A549 (cell line): ENCODE results near the gene STAP2. TPM values are rescaled to one million over a fixed set of nuclear protein-coding genes. Genes with fewer than 3 reads are reported as not detected.
"Not testable (repeated sequence)": the region's sequence is repeated elsewhere in the genome, so short reads cannot be mapped to it uniquely, and the experiment has no call there.

Experiments
- ATAC-seq, 2 experiments: fragments of 200-7000 bp in 1 of 2; fragments of >200 bp in 1 of 2; cut with Nextera tagmentation in 1 of 2; cut with Tn5 transposase in 1 of 2; 3 replicates each; pipeline versions ENCODE4 v1.8.0 to v1.9.1; 2018 to 2020; ENCODE audit warnings: mild to moderate bottlenecking in 1 of 2, moderate library complexity in 1 of 2
- CTCF ChIA-PET: fragments of 300-600 bp; sonication (Branson Sonifier 250); formaldehyde crosslinking; extraction: SDS; loops from one replicate; lab custom pipeline; 2021; ENCODE audit warnings: antibody characterized with exemption, inconsistent platforms; lab: Yijun Ruan, JAX
- POLR2A ChIA-PET: fragments of 350-600 bp; formaldehyde crosslinking; extraction: SDS; loops from one replicate; lab custom pipeline; 2021; ENCODE audit warnings: antibody characterized with exemption, inconsistent platforms; lab: Yijun Ruan, JAX
- DNase-seq, 2 experiments: peaks; one replicate each; pipeline versions ENCODE4 v3.0.0 to v3.0.0-alpha.2; 2011 to 2016; ENCODE audit warnings: low read depth in 1 of 2, low spot score in 1 of 2
- FAIRE-seq: peaks from 2 replicates; lab custom pipeline; 2011; peaks lifted over from hg19 to GRCh38; lab: Jason Lieb, UNC
- H3K27ac ChIP-seq, 2 experiments: fragments of >200 bp; sonication (Bioruptor Twin); formaldehyde crosslinking; 3 replicates each; pipeline ENCODE4 v1.5.1; 2016 to 2017
- H3K4me1 ChIP-seq: fragments of >200 bp; sonication (Bioruptor Twin); formaldehyde crosslinking; 3 replicates; pipeline ENCODE4 v1.6.1; 2016
- H3K4me2 ChIP-seq: fragments of >200 bp; sonication (Bioruptor Twin); formaldehyde crosslinking; 3 replicates; pipeline ENCODE4 v1.6.1; 2016
- H3K4me3 ChIP-seq: fragments of >200 bp; sonication (Bioruptor Twin); formaldehyde crosslinking; 3 replicates; pipeline ENCODE4 v1.5.1; 2016
- H3K9me3 ChIP-seq: fragments of >200 bp; sonication (Bioruptor Twin); formaldehyde crosslinking; 3 replicates; pipeline ENCODE4 v1.6.1; 2016
- CHD2 ChIP-seq: fragments of 150-350 bp; IDR thresholded peaks from 2 replicates; pipeline ENCODE4 v1.6.1; 2014; ENCODE audit warnings: low read length; ENCODE audit not compliant: partially characterized antibody
- FOSL2 ChIP-seq, 2 experiments: fragments of 450-650 bp in 1 of 2; fragments of >200 bp in 1 of 2; sonication (Bioruptor Twin) in 1 of 2; formaldehyde crosslinking; IDR thresholded peaks; 2 replicates each; pipeline versions ENCODE4 v1.5.0 to v1.6.1; 2016 to 2020; ENCODE audit warnings: mild to moderate bottlenecking in 1 of 2, moderate library complexity in 1 of 2
- FOXS1 ChIP-seq: fragments of 250-450 bp; sonication (Bioruptor Pico); IDR thresholded peaks from 2 replicates; pipeline ENCODE4 v1.5.0; 2020; ENCODE audit warnings: mild to moderate bottlenecking, moderate library complexity
- GATA3 ChIP-seq: IDR thresholded peaks from 2 replicates; pipeline ENCODE4 v1.6.1; 2012; ENCODE audit warnings: borderline replicate concordance
- HDAC2 ChIP-seq: fragments of 200-600 bp; sonication (generic); IDR thresholded peaks from 2 replicates; pipeline ENCODE4 v1.6.1; 2016
- JUN ChIP-seq, 2 experiments: fragments of >200 bp; sonication (Bioruptor Twin); formaldehyde crosslinking; IDR thresholded peaks; 2 replicates in 1 of 2; 3 replicates in 1 of 2; pipeline ENCODE4 v1.6.1; 2016 to 2017
- MAFK ChIP-seq: fragments of 450-650 bp; IDR thresholded peaks from 2 replicates; pipeline ENCODE4 v1.6.1; 2014; ENCODE audit not compliant: partially characterized antibody
- POLR2A ChIP-seq: IDR thresholded peaks from 2 replicates; pipeline ENCODE4 v1.6.1; 2012; ENCODE audit warnings: mild to moderate bottlenecking, low read length
- RARB ChIP-seq: fragments of 250-450 bp; sonication (Bioruptor Pico); IDR thresholded peaks from 2 replicates; pipeline ENCODE4 v1.8.0; 2021; ENCODE audit warnings: mild to moderate bottlenecking, moderate library complexity
- RFX5 ChIP-seq: fragments of 450-650 bp; IDR thresholded peaks from 2 replicates; pipeline ENCODE4 v1.7.1; 2014; ENCODE audit warnings: antibody characterized with exemption, mild to moderate bottlenecking, moderate library complexity
- SMC3 ChIP-seq: fragments of >200 bp; sonication (Bioruptor Twin); formaldehyde crosslinking; IDR thresholded peaks from 3 replicates; pipeline ENCODE4 v1.6.1; 2018; ENCODE audit warnings: inconsistent platforms
- TP53 ChIP-seq: fragments of 250-450 bp; sonication (Bioruptor Pico); IDR thresholded peaks from 2 replicates; pipeline ENCODE4 v1.5.0; 2021; ENCODE audit warnings: mild to moderate bottlenecking, moderate library complexity
- ZFP36 ChIP-seq: fragments of 450-650 bp; IDR thresholded peaks from 2 replicates; pipeline ENCODE4 v1.6.1; 2014; ENCODE audit warnings: borderline replicate concordance; ENCODE audit not compliant: partially characterized antibody
- WGBS: methylation state at CpG from one replicate; pipeline ENCODE4 v1.1.6; 2017; ENCODE audit errors: missing lambda C conversion rate; 5-methylcytosine and 5-hydroxymethylcytosine counted together
- polyA plus RNA-seq, 4 experiments: library from polyadenylated mRNA; depleted of rRNA in 3 of 4; stranded (reverse); fragments of >200 nt; fragmentation: RNase III in 1 of 4; extraction: RNeasy Plus Mini Kit Qiagen cat#74134 plus additional on column Dnase treatment in 1 of 4; gene quantifications; 2 replicates in 3 of 4; 3 replicates in 1 of 4; pipeline ENCODE4 v1.2.3, GENCODE V29; 2011 to 2017
- TF ChIP-seq, protein P1 (sequence below): fragments of >200 bp; sonication (Bioruptor Twin); formaldehyde crosslinking; IDR thresholded peaks from 3 replicates; pipeline ENCODE4 v1.6.1; 2016
- TF ChIP-seq, protein P2 (sequence below): IDR thresholded peaks from 2 replicates; pipeline ENCODE4 v1.6.1; 2012

Gene STAP2
- polyA plus RNA-seq, 2 of the 4 experiments (the other 2 are of a cell fraction): 0.19 TPM; not detected in 1

DNA sequence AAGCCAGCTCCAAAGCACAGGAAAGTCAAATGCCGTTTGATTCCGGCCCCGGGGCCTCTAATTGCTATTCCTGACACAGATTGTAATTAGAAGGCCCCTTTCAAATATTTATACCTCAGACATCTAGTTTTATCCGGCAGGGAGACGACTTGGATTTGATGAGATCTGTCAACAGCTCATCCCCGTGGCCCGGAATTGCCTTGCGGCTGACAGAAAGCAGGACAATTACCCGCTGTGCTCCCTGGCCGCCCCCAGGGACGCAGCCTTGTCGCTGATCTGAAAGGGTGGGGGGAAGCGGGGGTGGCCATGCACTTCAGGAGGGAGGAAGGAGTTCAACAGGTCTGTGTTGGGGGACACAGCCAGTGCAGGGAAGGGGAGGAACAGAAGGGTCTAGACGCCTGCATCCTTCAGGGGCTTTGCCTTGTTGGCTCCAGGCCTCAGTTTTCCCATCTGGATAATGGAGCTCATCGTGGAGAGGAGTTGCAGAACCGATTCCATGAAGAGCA lies 61.4 kb downstream of the STAP2 start:
- POLR2A ChIA-PET: no interaction called here
- no peak overlapping the region for H3K4me2 ChIP-seq
- no peaks in the 10 kb centered on the region for H3K9me3 ChIP-seq
- DNase-seq (no peak), ATAC-seq (no peak), FAIRE-seq (no peak)
- H3K4me1 ChIP-seq: peaks cover 2% of the 10 kb centered on the region; the same call in 1 of the 3 replicates
- TF ChIP-seq, protein P1, sequence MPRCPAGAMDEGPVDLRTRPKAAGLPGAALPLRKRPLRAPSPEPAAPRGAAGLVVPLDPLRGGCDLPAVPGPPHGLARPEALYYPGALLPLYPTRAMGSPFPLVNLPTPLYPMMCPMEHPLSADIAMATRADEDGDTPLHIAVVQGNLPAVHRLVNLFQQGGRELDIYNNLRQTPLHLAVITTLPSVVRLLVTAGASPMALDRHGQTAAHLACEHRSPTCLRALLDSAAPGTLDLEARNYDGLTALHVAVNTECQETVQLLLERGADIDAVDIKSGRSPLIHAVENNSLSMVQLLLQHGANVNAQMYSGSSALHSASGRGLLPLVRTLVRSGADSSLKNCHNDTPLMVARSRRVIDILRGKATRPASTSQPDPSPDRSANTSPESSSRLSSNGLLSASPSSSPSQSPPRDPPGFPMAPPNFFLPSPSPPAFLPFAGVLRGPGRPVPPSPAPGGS: no peak
- no peak for TF ChIP-seq CHD2
- TF ChIP-seq GATA3: no peak
- no peak for TF ChIP-seq RFX5
- no peak for TF ChIP-seq ZFP36
- TF ChIP-seq SMC3: no peak
- TF ChIP-seq FOXS1 (CRISPR knock-in tag): no peak
- TF ChIP-seq, protein P2, sequence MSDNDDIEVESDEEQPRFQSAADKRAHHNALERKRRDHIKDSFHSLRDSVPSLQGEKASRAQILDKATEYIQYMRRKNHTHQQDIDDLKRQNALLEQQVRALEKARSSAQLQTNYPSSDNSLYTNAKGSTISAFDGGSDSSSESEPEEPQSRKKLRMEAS: no peak
- TF ChIP-seq JUN (IDR thresholded peaks at IDR 0.05): no peak
- no peak for TF ChIP-seq MAFK
- TF ChIP-seq FOSL2 (IDR thresholded peaks at IDR 0.05): no peak
- TF ChIP-seq FOSL2 (CRISPR knock-in tag; IDR thresholded peaks at IDR 0.05): no peak
- TF ChIP-seq RARB (CRISPR knock-in tag): no peak
- no peak for TF ChIP-seq POLR2A
- TF ChIP-seq TP53: no peak
- TF ChIP-seq HDAC2: no peak
- TF ChIP-seq, all 56 proteins: peak for 0
- CTCF ChIA-PET: interaction anchor here (1.3 to 5.0 kb wide), 2 partner anchors 10 to 75 kb away, joined by 8 to 35 read pairs; no protein-coding TSS in a partner anchor
- Histone ChIP-seq H3K27ac (no peak overlapping the region), H3K4me3 (no peak overlapping the region)
- 55% methylated on average over 15 of the region's 16 CpGs for WGBS

DNA sequence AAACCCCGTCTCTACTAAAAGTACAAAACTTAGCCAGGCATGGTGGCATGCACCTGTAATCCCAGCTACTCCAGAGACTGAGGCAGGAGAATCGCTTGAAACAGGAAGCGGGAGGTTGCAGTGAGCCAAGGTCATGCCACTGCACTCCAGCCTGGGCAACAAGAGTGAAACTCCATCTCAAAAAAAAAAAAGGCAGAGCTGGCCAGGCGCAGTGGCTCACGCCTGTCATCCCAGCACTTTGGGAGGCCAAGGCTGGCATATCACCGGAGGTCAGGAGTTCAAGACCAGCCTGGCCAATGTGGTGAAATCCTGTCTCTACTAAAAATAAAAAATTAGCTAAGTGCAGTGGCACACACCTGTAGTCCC lies 64.3 kb downstream of the STAP2 start:
- not testable (repeated sequence) for H3K9me3 ChIP-seq, ATAC-seq, H3K4me2 ChIP-seq, H3K27ac ChIP-seq, DNase-seq, H3K4me1 ChIP-seq, H3K4me3 ChIP-seq, FAIRE-seq
- ChIA-PET POLR2A (interaction anchor here (0.7 kb wide), 1 partner anchor 256 kb away, joined by 4 read pairs; no protein-coding TSS in a partner anchor), CTCF (interaction anchor here (0.6 to 5.0 kb wide), 2 partner anchors 7 to 251 kb away, joined by 5 to 35 read pairs; no protein-coding TSS in a partner anchor)
- WGBS: 92% methylated on average over 4 of the region's 6 CpGs

Other genes starting within 250 kb of the STAP2 start
- gene MAP2K2, start 214.7 kb downstream of the STAP2 start, polyA plus RNA-seq (2011; rRNA removed): 40.4 and 41.7 TPM in 2 replicates
- gene MAP2K2, start 214.7 kb downstream of the STAP2 start, polyA plus RNA-seq (2017; fragmentation: RNase III; extraction: RNeasy Plus Mini Kit Qiagen cat#74134 plus additional on column Dnase treatment): 98.5 to 116 TPM (median 115 TPM) in 3 replicates
- 0.05 and 0.07 TPM in 2 replicates for gene CREB3L3, start 185.2 kb downstream of the STAP2 start, polyA plus RNA-seq (2011; rRNA removed)
- 0.05 to 0.20 TPM (median 0.08 TPM) in 3 replicates for gene CREB3L3, start 185.2 kb downstream of the STAP2 start, polyA plus RNA-seq (2017; fragmentation: RNase III; extraction: RNeasy Plus Mini Kit Qiagen cat#74134 plus additional on column Dnase treatment)
- 10.2 and 11.7 TPM in 2 replicates for gene SIRT6, start 156.3 kb downstream of the STAP2 start, polyA plus RNA-seq (2011; rRNA removed)
- gene SIRT6, start 156.3 kb downstream of the STAP2 start, polyA plus RNA-seq (2017; fragmentation: RNase III; extraction: RNeasy Plus Mini Kit Qiagen cat#74134 plus additional on column Dnase treatment): 20.2 to 22.6 TPM (median 21.6 TPM) in 3 replicates
- gene ANKRD24, start 156.1 kb downstream of the STAP2 start, polyA plus RNA-seq (2011; rRNA removed): 0.12 and 0.28 TPM in 2 replicates
- gene ANKRD24, start 156.1 kb downstream of the STAP2 start, polyA plus RNA-seq (2017; fragmentation: RNase III; extraction: RNeasy Plus Mini Kit Qiagen cat#74134 plus additional on column Dnase treatment): 0.28 to 0.54 TPM (median 0.36 TPM) in 3 replicates
- gene EBI3, start 109.3 kb downstream of the STAP2 start, polyA plus RNA-seq (2011; rRNA removed): 1.1 and 1.4 TPM in 2 replicates
- 3.1 to 3.6 TPM (median 3.3 TPM) in 3 replicates for gene EBI3, start 109.3 kb downstream of the STAP2 start, polyA plus RNA-seq (2017; fragmentation: RNase III; extraction: RNeasy Plus Mini Kit Qiagen cat#74134 plus additional on column Dnase treatment)
- 11.4 and 12.3 TPM in 2 replicates for gene YJU2, start 91.7 kb downstream of the STAP2 start, polyA plus RNA-seq (2011; rRNA removed)
- gene YJU2, start 91.7 kb downstream of the STAP2 start, polyA plus RNA-seq (2017; fragmentation: RNase III; extraction: RNeasy Plus Mini Kit Qiagen cat#74134 plus additional on column Dnase treatment): 14.9 to 18.0 TPM (median 16.5 TPM) in 3 replicates
- 0.08 and 0.29 TPM in 2 replicates for gene SHD, start 59.6 kb downstream of the STAP2 start, polyA plus RNA-seq (2011; rRNA removed)
- 0.29 to 0.38 TPM in 2 of 3 replicates, not detected in the other for gene SHD, start 59.6 kb downstream of the STAP2 start, polyA plus RNA-seq (2017; fragmentation: RNase III; extraction: RNeasy Plus Mini Kit Qiagen cat#74134 plus additional on column Dnase treatment)
- gene TMIGD2, start 36.4 kb downstream of the STAP2 start, polyA plus RNA-seq (2011; rRNA removed): not detected in 2 replicates
- not detected in 3 replicates for gene TMIGD2, start 36.4 kb downstream of the STAP2 start, polyA plus RNA-seq (2017; fragmentation: RNase III; extraction: RNeasy Plus Mini Kit Qiagen cat#74134 plus additional on column Dnase treatment)
- 3.3 and 3.5 TPM in 2 replicates for gene FSD1, start 34.2 kb downstream of the STAP2 start, polyA plus RNA-seq (2011; rRNA removed)
- 10.4 to 13.2 TPM (median 12.8 TPM) in 3 replicates for gene FSD1, start 34.2 kb downstream of the STAP2 start, polyA plus RNA-seq (2017; fragmentation: RNase III; extraction: RNeasy Plus Mini Kit Qiagen cat#74134 plus additional on column Dnase treatment)
- 3.5 and 4.0 TPM in 2 replicates for gene MPND, start 4.7 kb upstream of the STAP2 start, polyA plus RNA-seq (2011; rRNA removed)
- gene MPND, start 4.7 kb upstream of the STAP2 start, polyA plus RNA-seq (2017; fragmentation: RNase III; extraction: RNeasy Plus Mini Kit Qiagen cat#74134 plus additional on column Dnase treatment): 11.4 to 15.2 TPM (median 14.5 TPM) in 3 replicates
- gene SH3GL1, start 61.7 kb upstream of the STAP2 start, polyA plus RNA-seq (2011; rRNA removed): 18.2 and 20.1 TPM in 2 replicates
- 34.7 to 36.0 TPM (median 35.1 TPM) in 3 replicates for gene SH3GL1, start 61.7 kb upstream of the STAP2 start, polyA plus RNA-seq (2017; fragmentation: RNase III; extraction: RNeasy Plus Mini Kit Qiagen cat#74134 plus additional on column Dnase treatment)
- 11.7 and 15.6 TPM in 2 replicates for gene CHAF1A, start 63.8 kb upstream of the STAP2 start, polyA plus RNA-seq (2011; rRNA removed)
- 24.7 to 28.0 TPM (median 27.0 TPM) in 3 replicates for gene CHAF1A, start 63.8 kb upstream of the STAP2 start, polyA plus RNA-seq (2017; fragmentation: RNase III; extraction: RNeasy Plus Mini Kit Qiagen cat#74134 plus additional on column Dnase treatment)
- 19.9 and 23.0 TPM in 2 replicates for gene UBXN6, start 119.0 kb upstream of the STAP2 start, polyA plus RNA-seq (2011; rRNA removed)
- gene UBXN6, start 119.0 kb upstream of the STAP2 start, polyA plus RNA-seq (2017; fragmentation: RNase III; extraction: RNeasy Plus Mini Kit Qiagen cat#74134 plus additional on column Dnase treatment): 27.4 to 32.7 TPM (median 31.6 TPM) in 3 replicates
- gene HDGFL2, start 133.5 kb upstream of the STAP2 start, polyA plus RNA-seq (2011; rRNA removed): 8.9 and 10.8 TPM in 2 replicates
- 29.6 to 36.1 TPM (median 34.3 TPM) in 3 replicates for gene HDGFL2, start 133.5 kb upstream of the STAP2 start, polyA plus RNA-seq (2017; fragmentation: RNase III; extraction: RNeasy Plus Mini Kit Qiagen cat#74134 plus additional on column Dnase treatment)
- gene PLIN4, start 179.7 kb upstream of the STAP2 start, polyA plus RNA-seq (2011; rRNA removed): 0.04 and 0.07 TPM in 2 replicates
- gene PLIN4, start 179.7 kb upstream of the STAP2 start, polyA plus RNA-seq (2017; fragmentation: RNase III; extraction: RNeasy Plus Mini Kit Qiagen cat#74134 plus additional on column Dnase treatment): 0.20 to 0.24 TPM (median 0.23 TPM) in 3 replicates
- gene PLIN5, start 196.4 kb upstream of the STAP2 start, polyA plus RNA-seq (2011; rRNA removed): 0.04 and 0.25 TPM in 2 replicates
- 0.08 to 0.11 TPM in 2 of 3 replicates, not detected in the other for gene PLIN5, start 196.4 kb upstream of the STAP2 start, polyA plus RNA-seq (2017; fragmentation: RNase III; extraction: RNeasy Plus Mini Kit Qiagen cat#74134 plus additional on column Dnase treatment)
- gene LRG1, start 201.2 kb upstream of the STAP2 start, polyA plus RNA-seq (2011; rRNA removed): 0.18 and 0.21 TPM in 2 replicates
- gene LRG1, start 201.2 kb upstream of the STAP2 start, polyA plus RNA-seq (2017; fragmentation: RNase III; extraction: RNeasy Plus Mini Kit Qiagen cat#74134 plus additional on column Dnase treatment): 0.03 to 0.04 TPM in 2 of 3 replicates, not detected in the other
- gene SEMA6B, start 220.9 kb upstream of the STAP2 start, polyA plus RNA-seq (2011; rRNA removed): 5.4 and 5.7 TPM in 2 replicates
- 8.0 to 9.0 TPM (median 9.0 TPM) in 3 replicates for gene SEMA6B, start 220.9 kb upstream of the STAP2 start, polyA plus RNA-seq (2017; fragmentation: RNase III; extraction: RNeasy Plus Mini Kit Qiagen cat#74134 plus additional on column Dnase treatment)